Stomach (tissue), 4 donors: ENCODE measurements around the gene NES.

ENCODE experiments used
- EP300 ChIP-seq: sonication (generic); formaldehyde crosslinking; IDR thresholded peaks from one replicate; pipeline ENCODE4 v1.6.1; 2017; ENCODE audit warnings: antibody characterized with exemption
- POLR2A ChIP-seq, 4 donors: fragments of 450-650 bp; IDR thresholded peaks; one replicate each; pipeline ENCODE4 v1.6.1; 2016; ENCODE audit warnings: antibody characterized with exemption in 4 of 4, control low read depth in 2 of 4, mild to moderate bottlenecking in 1 of 4, moderate library complexity in 1 of 4
- POLR2AphosphoS5 ChIP-seq, 3 donors: sonication (generic); formaldehyde crosslinking; IDR thresholded peaks; one replicate each; pipeline ENCODE4 v1.6.1; 2016; ENCODE audit warnings: antibody characterized with exemption in 3 of 3
- TF ChIP-seq, protein P1 (sequence below), 7 experiments: fragments of 450-650 bp in 4 of 7; fragments of 200-600 bp in 3 of 7; sonication (generic) in 3 of 7; IDR thresholded peaks; one replicate each; pipeline ENCODE4 v1.5.1; 2016 to 2019; ENCODE audit warnings: antibody characterized with exemption in 7 of 7, control low read depth in 2 of 7, mild to moderate bottlenecking in 1 of 7

DNA sequence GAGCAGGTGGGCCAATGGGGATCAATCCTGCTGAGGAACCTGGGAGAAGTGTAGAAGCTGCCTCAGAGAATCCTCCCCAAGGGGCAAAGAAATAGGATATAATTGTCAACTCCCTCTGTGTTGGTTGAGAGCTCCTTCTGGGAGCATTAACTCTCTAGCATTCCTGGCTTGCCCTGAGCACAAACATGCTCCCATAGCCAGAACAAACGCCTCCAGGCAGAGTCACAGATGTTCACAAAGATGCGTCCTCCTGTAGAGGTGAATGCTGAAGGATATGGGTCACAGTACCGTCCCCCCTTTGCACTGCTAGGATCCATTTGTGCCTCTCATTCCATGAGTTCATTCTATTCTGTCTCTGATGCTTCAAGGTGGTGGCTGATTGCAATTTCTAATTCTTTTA is 44.9 kb downstream of the NES start:
- TF ChIP-seq POLR2A (IDR thresholded peaks at IDR 0.05) = no peak
- TF ChIP-seq, protein P1, sequence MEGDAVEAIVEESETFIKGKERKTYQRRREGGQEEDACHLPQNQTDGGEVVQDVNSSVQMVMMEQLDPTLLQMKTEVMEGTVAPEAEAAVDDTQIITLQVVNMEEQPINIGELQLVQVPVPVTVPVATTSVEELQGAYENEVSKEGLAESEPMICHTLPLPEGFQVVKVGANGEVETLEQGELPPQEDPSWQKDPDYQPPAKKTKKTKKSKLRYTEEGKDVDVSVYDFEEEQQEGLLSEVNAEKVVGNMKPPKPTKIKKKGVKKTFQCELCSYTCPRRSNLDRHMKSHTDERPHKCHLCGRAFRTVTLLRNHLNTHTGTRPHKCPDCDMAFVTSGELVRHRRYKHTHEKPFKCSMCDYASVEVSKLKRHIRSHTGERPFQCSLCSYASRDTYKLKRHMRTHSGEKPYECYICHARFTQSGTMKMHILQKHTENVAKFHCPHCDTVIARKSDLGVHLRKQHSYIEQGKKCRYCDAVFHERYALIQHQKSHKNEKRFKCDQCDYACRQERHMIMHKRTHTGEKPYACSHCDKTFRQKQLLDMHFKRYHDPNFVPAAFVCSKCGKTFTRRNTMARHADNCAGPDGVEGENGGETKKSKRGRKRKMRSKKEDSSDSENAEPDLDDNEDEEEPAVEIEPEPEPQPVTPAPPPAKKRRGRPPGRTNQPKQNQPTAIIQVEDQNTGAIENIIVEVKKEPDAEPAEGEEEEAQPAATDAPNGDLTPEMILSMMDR (IDR thresholded peaks at IDR 0.05) = no peak
- TF ChIP-seq EP300 = no peak
- no peak for TF ChIP-seq POLR2AphosphoS5 (IDR thresholded peaks at IDR 0.05)
